GM18867 (cell line): ENCODE results near the gene AP3B1.

Experiments used
- ATAC-seq: cut with Tn5 transposase; IDR thresholded peaks from one replicate; pipeline ENCODE4 v1.9.1; 2021; ENCODE audit warnings: mild to moderate bottlenecking, moderate library complexity; ENCODE audit not compliant: unreplicated experiment

Gene AP3B1

DNA sequence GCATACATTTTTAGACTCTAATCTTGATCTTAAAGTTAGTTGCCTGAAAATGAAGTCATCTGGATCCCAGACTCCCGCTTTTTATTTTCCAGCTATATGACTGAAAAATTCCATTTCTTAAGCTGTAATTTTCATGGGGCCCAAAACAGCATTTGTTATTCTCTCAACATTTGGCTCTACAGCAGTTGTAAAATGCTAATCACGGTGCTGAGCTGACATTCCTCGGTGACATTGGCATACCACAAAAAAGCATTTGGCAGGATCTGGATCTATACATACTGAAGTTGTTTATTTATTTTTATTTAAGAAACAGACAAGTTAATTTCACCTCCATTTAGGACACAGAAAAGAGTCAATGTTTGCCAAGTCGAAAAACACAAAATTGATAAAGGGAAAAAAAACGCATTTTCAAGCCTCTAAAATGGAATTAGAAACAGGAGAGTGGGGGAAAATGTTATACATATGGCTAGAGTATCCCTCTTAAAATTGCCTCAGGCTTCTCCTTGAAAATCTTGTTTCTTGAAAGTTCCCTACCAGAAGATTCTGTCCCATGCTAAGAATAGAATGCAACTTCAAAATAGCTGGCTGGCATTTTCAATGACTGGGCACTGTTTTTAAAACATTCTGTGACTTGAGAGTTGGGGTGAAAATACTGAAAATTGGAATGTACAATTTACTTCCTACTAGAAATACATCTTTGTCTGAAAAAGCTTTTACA lies 310.9 kb downstream of the AP3B1 start:
- no peak for ATAC-seq

DNA sequence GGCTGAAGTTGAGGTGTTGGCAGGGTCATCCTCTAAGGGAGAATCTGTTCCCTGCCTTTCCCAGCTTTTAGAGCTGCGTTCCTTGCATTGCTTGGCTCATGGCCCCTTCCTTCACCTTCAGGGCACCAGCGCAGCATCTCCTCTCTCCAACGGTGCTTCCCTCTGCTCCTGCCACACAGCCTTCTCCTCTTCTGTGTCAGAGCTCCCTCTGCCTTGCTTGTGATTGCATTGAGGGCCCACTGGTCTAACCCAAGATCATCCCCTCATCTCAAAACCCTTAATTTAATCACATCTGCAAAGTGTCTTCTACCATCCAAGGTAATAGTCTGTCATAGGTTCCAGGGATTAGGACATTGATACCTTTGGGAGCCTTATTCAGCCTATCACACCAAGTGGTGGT lies 312.7 kb downstream of the AP3B1 start:
- ATAC-seq = no peak

DNA sequence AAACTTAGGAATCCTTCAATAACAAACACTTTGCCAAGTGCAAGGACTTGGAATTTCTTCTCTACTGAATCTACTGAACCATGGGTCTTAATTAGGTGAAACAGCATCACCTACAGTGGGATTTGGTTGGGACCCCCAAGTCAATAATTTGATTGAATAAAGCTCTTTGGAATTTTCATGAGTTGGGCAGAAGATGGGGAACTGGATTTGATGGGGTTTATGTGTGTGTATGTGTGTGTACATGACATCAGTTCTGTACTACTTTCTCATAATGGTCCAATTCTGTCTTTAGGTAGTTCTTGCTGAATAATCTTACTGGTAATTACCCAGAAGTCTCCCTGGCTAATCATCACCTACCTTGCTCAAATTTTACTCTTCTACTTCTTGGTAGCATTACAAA lies 319.9 kb downstream of the AP3B1 start:
- ATAC-seq = no peak

GRCh38 chr5:77973253-77973609 lies 321.3 kb downstream of the AP3B1 start:
- no peak for ATAC-seq

DNA sequence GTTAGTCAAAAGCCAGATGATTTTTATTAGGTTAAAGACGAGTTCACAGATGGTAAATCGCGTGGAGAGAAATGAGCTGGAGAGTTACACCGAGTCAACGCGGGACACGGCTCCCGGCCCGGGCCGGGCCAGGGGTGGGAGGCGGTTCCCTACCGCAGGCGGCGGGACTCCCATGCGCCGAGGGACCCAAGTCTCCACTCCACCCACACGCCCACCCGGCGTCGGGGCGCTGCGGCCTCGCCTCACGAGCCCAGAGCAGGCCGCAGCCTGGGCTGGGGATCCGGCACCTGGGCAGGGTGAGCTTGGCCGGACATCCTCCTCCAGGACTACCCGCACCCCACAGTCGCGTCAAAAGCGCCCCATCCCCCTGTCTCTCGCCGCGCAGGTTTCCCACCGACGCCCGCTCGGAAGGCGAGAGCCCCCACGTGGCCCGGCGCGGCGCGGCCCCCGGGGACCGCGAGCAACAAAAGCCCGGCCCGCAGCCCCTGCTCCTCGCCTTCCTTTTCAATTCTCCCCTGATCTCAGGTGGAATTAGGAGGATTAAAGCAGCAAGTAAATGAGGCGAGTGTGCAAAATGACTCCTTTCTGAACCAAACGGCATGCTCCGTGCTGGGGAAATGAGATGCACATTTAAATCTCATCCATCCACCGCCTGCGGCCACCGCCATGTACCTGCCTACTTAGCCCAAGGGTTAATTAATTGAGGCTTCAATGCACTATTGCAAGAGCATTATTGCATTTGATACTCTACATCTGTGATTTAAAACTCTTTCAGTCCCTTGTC lies 321.8 kb downstream of the AP3B1 start:
- peak; percentile 82 for ATAC-seq

GRCh38 chr5:77971776-77972468 lies 322.6 kb downstream of the AP3B1 start:
- no peak for ATAC-seq

GRCh38 chr5:77970891-77971290 lies 323.6 kb downstream of the AP3B1 start:
- ATAC-seq = no peak

DNA sequence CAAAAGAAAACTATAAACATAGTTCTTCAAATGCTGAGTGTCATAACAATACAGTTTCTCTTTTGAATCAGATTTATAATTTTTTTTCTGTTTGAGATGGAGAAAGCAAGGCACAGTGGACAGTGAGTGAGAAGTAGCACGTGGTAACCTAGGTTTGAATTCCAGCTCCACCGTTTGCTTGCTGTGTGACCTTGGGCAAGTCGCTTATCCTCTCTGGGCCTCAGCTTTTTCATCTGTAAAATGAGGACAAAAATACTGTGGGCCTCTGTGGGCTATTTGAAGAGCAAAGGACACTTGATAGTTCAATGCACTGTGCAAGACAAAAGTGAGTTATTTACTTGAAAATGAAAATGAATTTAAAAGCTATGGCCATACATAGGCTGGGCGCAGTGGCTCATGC lies 330.7 kb downstream of the AP3B1 start:
- ATAC-seq = no peak

DNA sequence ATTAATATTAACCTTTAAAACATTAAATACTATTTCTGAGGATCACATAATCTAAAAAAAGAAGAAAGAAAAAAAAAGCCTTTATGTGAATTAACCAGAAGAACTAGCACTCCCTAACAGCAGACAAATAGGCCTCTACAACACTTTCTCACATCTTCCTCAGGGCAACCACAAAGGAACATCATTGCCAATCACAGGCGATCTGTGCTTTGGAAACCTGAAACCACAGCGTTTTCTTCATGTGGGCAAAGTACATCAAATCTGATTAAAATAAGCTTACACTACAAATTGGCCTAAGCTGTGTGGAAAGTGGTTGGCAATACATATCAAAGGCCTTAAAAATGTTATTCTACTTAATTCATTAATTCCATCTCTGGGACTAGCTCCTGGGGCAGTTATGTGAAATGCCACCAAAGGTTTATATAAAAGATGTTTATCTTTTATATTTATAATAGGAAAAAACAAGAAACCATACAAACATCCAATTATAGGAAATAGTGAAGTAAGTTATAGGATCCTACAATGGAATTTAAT lies 333.6 kb downstream of the AP3B1 start:
- no peak for ATAC-seq

DNA sequence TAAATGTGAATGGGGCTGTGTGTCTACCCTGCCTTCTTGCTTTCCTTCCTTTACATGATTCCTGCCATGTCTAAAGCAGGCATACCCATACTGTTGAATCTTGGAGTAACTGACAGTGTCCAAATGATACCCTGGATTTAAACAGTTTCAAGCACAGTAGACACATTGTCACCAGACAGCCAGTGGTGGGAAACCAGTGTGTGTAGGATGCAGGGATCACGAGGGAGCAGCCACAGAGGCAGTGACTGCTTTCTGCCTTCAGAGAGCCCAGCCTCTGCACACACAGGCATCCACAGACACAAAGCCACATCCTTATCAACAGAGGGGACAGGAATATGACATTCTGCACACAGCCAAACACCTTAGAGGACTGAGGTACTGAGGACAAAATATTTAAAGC lies 334.2 kb downstream of the AP3B1 start:
- ATAC-seq = no peak

DNA sequence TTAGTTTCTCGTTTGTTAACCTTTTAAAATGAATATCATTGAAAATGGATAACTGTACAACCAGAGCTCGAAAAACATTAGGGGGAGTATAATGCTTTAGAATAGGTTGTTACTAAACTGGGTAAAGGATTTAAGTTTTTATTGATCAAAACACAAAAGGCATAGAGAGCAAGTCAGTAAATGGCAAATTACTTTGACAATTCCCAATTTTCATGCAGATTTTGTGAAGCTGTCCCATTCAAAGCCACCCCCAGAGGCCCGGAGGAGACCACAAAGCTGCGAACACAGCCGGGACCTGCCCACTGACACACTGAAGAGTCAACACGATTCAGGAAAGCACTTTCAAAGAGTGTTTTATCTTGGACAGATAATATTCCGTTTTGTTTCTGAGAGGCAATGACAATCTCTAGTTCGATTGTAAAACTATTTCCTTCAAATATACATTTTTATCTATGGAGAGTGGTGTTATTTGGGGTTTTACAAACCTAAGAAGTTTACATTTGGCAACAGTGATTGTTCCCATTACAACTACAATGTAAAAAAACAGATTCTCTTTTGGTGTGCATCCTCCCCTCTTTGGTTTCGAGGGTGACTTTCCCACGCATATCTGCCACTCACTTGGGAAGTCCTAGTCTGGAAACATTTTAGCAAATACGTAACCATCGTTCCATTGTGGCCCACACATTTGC lies 335.7 kb downstream of the AP3B1 start:
- no peak for ATAC-seq

DNA sequence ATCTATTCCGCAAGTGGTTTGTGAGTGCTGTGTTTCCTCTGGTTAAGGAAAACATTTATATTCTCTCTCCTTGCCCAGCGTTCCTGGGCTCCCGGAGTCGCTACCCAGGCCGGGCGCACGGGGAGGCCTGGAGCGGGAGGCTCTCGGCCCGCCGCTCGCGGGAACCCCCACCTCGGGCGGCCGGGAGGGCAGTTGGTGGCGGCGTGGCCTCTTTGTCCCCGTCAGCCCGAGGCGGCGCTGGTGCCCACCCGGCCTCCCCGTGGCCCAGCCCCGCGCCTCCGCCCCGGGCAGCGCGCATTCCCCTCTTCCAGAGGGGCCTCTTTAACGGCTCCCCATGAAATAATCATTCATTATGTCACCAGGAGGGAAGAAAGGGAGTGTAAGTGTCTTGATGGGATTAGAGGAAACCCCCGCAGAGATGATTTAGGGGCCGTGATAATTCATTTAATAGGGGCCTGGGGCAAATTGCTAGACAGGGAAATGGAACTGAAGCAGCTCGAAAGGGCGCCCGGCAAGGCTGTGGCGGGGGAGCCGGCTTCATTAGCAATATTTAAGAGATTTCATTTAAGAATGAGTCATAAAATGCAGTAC lies 336.5 kb downstream of the AP3B1 start:
- ATAC-seq = no peak

DNA sequence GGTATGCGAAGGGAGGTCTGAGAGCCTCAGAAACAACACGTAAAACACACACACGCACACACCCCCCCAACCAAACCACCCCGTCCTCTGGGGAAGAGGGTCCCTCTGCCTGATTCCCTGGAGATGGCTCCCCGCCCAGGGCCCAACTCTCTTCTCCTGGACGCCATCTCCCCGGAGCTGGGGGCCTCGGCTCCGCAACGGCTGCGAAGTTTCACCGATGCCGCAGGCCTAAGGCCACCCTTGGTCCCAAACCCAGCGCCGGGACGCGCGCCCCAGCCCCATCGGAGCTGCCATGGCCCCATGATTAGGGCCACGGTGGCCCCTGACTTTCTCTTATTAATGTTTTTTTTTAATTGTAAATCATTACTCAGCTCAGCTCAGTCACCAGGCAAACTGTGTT lies 337.0 kb downstream of the AP3B1 start:
- no peak for ATAC-seq

GRCh38 chr5:77957081-77957480 lies 337.4 kb downstream of the AP3B1 start:
- no peak for ATAC-seq

DNA sequence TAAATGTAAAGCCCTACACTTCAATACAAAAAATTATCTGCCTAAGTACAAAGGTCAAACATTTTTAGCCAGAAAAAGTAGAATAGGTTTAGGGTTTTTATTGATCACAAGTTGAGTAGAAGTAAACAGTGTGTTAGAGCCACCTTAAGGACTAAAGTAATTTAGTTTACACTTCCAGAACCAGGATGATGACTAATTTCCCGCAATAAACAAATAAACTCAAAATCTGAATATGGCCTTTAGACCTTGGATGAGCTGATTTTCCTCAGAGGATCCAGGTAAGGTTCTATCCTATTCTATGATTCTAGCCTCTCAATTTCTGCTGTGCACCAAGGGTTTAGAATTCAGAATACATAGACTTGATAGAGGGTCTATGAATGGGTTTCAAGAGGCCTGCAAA lies 338.9 kb downstream of the AP3B1 start:
- ATAC-seq = no peak

- no peak for ATAC-seq
Observed at GRCh38 chr5:77953374-77953773, 341.1 kb downstream of the AP3B1 start.

DNA sequence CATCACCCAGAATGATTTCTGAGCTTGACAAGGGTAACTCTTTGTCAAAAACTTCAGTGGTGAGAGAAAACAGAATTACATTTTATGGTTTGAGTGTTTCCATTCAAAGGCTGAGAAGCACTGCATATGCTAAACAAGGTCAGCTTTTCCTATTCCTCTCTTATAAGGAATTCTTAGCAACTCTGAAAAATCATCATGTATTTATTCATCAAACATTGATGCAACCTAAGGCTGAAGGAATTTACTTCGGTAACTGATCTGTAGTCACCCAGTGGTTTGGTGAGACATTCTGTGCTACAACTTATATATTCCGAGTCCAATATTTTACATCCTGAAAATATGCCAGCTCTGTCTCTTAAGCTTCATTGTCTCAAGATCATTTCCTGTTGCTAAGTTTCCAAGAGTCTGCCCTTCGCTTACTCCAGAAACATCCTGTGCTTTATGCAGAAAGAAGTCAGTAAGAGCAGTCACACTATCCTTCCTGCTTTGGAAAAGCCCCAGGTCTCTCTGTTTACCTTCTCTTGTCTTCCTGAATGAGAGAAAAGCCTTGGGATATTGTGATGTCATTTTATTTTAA lies 341.8 kb downstream of the AP3B1 start:
- no peak for ATAC-seq
